SHP77 (cell line): Measurements from ENCODE around the gene SLPI.
A peak's percentile ranks its signal among the peaks of the same experiment; 100 is the strongest.

Source experiments
- DNase-seq, 2 experiments: peaks; one replicate each; lab custom pipeline; 2025; lab: John Stamatoyannopoulos, UW

The SLPI gene

GRCh38 chr20:45254383-45255262 is at the start of gene SLPI:
SLPI (minus strand) TSS chr20:45254564; CDS start chr20:45254543, 21 bp downstream.
- DNase-seq: no peak

- DNase-seq: no peak
Measured at GRCh38 chr20:45303586-45304463, 49.5 kb upstream of the SLPI start.

GRCh38 chr20:45301824-45302271 is 47.5 kb upstream of the SLPI start:
- no peak for DNase-seq

DNA sequence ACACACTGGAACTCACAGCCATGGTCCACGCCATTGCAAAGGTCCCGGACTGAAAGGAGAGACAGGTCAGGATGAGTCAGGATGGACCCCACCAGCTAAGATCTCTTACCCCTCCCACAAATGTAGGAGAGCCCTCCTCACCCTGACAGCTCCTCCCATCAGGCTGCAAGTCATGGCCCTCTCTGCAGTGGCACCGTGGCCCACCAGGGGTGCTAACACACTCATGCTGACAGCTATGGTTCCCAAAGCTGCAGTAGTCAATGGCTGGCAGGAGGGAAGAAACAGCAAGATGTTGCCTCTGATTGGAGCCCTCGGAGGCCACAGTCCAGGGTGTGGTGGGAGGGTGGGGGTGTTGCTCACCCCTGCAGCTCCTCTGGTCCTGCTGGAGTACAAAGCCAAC is 46.6 kb upstream of the SLPI start:
- peak in 1 of 2 experiments; percentile 42 for DNase-seq

- DNase-seq: no peak
Measured at GRCh38 chr20:45299786-45300185, 45.4 kb upstream of the SLPI start.

DNA sequence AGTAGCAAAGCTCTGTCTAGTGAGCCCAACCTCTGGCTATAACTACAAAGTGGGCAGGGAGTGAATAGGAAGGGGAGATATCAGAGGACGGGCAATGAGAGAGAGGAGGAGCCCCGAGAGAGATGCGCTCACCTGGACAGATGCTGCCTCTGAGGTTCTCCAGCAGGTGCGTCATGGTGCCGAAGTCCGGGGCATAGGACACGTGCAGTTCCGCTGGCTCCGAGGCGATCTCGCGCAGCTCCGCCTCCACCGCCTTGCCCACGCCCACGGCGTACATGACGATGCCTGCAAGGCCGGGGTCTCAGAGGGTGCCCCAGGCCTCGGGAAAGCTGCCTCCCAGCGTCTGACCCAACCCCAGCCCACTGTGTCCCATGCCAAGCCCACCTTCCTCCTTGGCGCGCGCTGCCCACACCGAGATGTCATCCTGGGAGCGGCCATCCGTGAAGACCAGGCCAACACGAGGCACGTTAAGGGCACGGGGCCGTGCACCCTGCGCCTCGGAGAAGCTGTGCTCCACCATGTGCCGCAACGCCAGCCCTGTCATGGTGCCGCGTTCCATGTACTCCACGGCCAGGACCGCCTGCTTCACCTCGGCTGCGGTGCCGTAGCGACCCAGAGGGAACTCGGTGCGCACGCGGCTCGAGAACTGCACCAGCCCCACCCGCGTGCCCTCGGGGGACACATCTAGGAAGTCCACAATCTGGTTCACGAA is 43.6 kb upstream of the SLPI start:
- no peak for DNase-seq

- DNase-seq: no peak
Measured at GRCh38 chr20:45294659-45295058, 40.3 kb upstream of the SLPI start.

GRCh38 chr20:45294003-45294368 is 39.6 kb upstream of the SLPI start:
- DNase-seq: no peak

DNA sequence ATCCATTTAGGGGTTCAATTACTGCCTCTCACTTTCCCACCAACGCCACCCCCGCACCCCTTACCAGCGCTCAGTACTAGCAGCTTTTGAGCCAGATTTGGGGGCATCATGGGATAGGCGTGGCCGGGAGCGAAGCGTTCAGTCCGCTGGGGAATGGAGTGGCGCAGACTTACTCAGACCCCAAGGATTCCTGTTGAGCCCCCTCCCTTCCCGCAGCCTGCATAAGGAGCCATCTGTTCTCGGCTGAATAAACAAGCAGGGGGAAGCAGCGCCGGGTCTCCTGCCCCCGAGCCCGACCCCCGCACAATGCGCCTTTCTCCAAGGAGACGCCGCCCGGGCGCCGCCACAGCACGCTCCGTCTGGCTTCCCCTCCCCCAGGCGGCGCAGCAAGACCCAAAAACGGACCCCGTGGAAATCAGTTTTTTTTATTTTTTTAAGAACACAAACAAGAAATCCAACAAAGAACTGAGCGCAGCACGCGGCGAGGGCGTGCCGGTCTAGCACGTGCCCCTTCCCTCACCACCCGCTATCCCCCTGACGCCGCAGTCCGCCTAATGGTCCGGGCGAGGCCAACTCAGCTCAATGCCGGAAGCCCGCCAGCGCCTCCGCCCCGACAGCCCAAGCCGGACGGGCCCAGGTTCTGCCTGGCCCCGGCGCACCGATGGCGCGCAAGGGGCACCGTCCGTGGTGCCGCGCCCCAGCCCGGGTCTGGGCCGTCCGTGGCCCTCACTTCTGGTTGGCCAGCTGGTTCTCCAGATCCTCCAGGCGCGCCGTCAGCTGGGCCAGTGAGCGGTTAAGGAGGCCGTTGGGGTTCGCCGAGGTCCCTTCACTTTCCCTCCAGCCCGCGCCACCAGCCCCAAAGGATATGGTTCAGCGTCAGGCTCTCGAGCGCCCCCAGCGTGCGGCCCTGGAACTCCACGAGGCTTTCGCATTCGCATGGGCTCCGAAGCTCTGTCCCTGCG is 39.0 kb upstream of the SLPI start:
- peak; percentile 23 to 31 for DNase-seq

DNA sequence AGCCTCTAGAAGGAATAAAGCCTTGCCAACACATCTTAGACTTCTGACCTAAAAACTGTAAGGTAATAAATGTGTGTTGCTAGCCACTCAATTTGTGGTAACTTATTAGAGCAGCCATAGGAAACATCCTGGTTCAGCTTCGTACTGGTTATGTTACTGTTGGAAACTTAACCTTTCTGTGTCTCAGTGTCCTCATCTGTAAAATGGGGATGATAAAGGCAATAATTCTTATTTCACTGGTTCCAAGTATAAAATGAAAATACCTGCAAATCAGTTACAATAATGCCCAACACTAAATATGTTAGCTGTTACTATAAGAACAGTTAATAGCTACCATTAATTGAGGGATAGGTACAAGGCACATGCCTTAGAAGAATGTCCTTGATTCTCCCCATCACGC is 38.0 kb upstream of the SLPI start:
- DNase-seq: no peak

DNA sequence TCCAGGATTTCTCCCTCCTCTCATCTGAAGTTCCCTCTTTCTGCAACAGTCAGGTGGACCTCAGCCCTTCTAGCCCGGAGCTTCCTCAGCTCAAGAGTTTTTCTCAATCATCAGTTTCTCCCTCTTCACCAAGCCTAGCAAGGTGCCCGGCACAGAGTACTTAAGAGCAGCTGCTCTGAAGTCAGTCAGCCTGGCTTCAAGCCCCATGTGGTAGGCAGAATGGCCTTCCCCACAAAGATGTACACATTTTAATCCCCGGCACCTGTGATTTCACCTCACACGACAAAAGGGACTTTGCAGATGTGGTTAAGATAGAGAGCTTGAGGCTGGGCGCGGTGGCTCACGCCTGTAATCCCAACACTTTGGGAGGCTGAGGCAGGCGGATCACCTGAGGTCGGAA is 37.2 kb upstream of the SLPI start:
- no peak for DNase-seq

GRCh38 chr20:45290677-45291355 is 36.5 kb upstream of the SLPI start:
- DNase-seq: peak; percentile 59 to 62

- no peak for DNase-seq
Measured at GRCh38 chr20:45289942-45290676, 35.7 kb upstream of the SLPI start.

GRCh38 chr20:45288860-45289259 is 34.5 kb upstream of the SLPI start:
- DNase-seq: no peak

- no peak for DNase-seq
Measured at GRCh38 chr20:45288376-45288775, 34.0 kb upstream of the SLPI start.

GRCh38 chr20:45283551-45284057 is 29.2 kb upstream of the SLPI start:
- no peak for DNase-seq

GRCh38 chr20:45282700-45283550 is 28.6 kb upstream of the SLPI start:
- DNase-seq: no peak

GRCh38 chr20:45279992-45280391 is 25.6 kb upstream of the SLPI start:
- DNase-seq: no peak

DNA sequence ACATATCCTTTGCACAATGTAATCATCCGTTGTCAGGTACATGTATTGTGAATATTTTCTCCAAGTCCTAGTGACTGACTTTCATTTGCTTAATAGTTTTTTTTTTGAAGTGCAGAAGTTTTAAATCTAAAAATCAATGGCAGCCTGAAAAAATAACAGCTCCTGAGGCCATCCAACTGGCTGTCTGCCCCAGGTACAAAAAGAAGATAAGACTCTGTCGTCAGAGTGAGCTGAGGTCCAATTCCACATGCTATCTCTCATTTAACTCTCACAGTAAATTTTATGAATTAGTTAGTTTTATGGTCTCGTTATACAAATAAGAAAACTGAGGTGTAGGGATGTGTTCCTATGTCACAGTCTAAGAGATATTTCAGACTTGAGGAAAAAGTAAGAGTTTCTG is 21.0 kb upstream of the SLPI start:
- DNase-seq: no peak
